BE2C (cell line): ENCODE results near the gene BABAM1.
A peak's percentile ranks its signal among the peaks of the same experiment; 100 is the strongest.

ENCODE experiments used
- DNase-seq: peaks from one replicate; pipeline ENCODE4 v3.0.0-alpha.2; 2020
- H3K27me3 ChIP-seq: fragments of 250-450 bp; sonication (Bioruptor Pico); 2 replicates; pipeline ENCODE4 v1.5.1; 2020; ENCODE audit warnings: mild to moderate bottlenecking
- H3K36me3 ChIP-seq: fragments of 250-450 bp; sonication (Bioruptor Pico); 2 replicates; pipeline ENCODE4 v1.5.1; 2020; ENCODE audit warnings: mild to moderate bottlenecking
- H3K4me1 ChIP-seq: fragments of 250-450 bp; sonication (Bioruptor Pico); 2 replicates; pipeline ENCODE4 v1.5.1; 2020
- H3K4me3 ChIP-seq: 2 replicates; pipeline ENCODE4 v1.5.1; 2011; ENCODE audit warnings: low read depth, low read length
- H3K9me3 ChIP-seq: fragments of 250-450 bp; sonication (Bioruptor Pico); 2 replicates; pipeline ENCODE4 v1.5.1; 2020
- CTCF ChIP-seq: IDR thresholded peaks from 2 replicates; pipeline ENCODE4 v1.5.1; 2012; ENCODE audit warnings: mild to moderate bottlenecking, low read depth, low read length

BABAM1 gene

DNA sequence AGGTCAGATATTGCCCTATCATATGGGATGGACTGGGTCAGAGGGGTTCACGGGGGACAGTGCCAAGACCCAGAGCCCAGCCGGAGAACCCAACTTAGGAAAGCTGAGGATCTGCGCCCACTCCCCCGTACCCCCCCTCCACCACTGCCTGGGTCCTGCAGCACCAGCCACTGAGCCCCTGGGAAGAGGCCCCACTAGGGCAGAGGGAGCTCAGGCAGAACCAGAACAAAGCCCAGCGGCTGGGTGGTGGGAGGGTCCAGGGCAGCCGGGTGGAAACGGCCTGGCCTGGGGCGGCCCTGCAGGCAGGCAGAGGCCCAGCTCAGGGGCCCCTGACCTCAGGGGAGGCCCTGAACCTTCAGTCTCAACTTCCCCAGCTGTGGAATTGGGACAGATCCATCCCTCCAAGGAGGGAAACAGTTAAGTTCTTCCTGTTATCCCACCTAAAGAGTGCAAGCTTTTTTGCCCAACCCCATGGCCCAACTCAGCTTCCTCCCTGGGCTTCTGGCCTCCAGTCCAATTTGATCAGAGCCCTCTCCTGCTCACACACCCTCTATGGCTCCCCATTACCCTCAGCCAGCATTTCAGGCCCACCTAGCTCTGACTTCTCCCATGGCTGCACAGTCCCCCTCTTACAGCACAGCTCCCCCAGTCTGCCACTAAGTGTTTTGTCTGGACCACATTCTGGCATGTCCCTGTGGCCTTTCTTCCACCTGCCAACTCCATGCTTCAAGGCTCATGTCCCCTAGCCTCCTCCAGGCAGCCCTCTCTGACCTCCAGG, 24.6 kb upstream of the BABAM1 start:
- TF ChIP-seq CTCF, result peak; percentile 7; the same call in 1 of the 2 replicates
- peak overlapping the region; percentile 90; the same call in 1 of the 2 replicates for H3K4me3 ChIP-seq
- peaks cover 11% of the 10 kb centered on the region for H3K4me1 ChIP-seq

GRCh38 chr19:17243211-17243829, 23.9 kb upstream of the BABAM1 start:
- DNase-seq, result no peak
- no peak for TF ChIP-seq CTCF
- H3K4me3 ChIP-seq, result peak overlapping the region; percentile 90
- H3K9me3 ChIP-seq, result no peaks in the 10 kb centered on the region
- no peaks in the 10 kb centered on the region for H3K27me3 ChIP-seq
- H3K36me3 ChIP-seq, result peaks cover 19% of the 10 kb centered on the region
- peaks cover 11% of the 10 kb centered on the region for H3K4me1 ChIP-seq

More for the DNA sequence above, 24.6 kb upstream of the BABAM1 start:
- no peaks in the 10 kb centered on the region for H3K9me3 ChIP-seq
- H3K36me3 ChIP-seq, result peaks cover 26% of the 10 kb centered on the region
- DNase-seq, result no peak
- no peaks in the 10 kb centered on the region for H3K27me3 ChIP-seq

DNA sequence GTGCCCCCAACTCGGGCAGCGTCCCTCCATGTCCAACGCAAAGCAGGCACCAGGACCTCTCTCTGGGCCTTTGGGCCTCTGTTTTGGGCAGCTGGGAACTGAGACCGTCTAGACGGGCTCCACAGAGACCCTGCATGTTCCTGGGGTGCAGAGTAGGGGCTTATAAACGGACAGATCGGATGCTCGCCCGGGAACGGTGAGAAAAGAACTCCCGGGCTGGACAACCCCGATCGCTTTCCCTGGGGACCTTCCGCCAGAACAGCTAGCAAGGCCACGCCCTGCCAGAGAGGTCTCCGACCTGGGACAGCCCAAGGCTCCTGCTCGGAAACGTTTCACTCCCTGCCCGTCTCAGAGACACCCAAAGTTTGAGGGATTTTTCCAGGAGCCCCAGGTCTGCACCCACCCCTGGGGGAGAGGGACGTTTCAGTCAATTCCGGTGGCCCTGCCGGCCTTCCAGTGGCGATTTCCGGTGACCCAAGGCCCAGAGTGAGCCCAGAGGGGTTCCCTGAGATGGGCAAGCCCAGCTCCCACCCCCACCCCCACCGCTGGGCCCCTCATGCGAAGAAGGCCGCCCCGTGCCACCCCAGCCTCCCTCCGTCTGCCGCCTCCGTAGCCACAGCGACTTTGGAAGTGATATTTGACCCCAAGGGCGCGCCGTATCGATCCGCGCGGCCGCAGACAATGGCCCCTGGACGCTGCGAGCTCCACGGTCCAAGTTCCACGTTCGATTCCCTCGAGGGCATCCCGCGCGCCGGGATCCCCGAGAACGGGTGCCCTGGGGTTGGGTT, 23.2 kb upstream of the BABAM1 start:
- H3K9me3 ChIP-seq, result no peaks in the 10 kb centered on the region
- DNase-seq, result peak; percentile 76
- H3K27me3 ChIP-seq, result no peaks in the 10 kb centered on the region
- H3K4me1 ChIP-seq, result peaks cover 11% of the 10 kb centered on the region
- no peak for TF ChIP-seq CTCF
- peaks cover 13% of the 10 kb centered on the region for H3K36me3 ChIP-seq
- H3K4me3 ChIP-seq, result peak overlapping the region; percentile 90

- TF ChIP-seq CTCF, result no peak
- Histone ChIP-seq H3K4me1 (peaks cover 11% of the 10 kb centered on the region), H3K36me3 (peaks cover 13% of the 10 kb centered on the region), H3K4me3 (peak overlapping the region; percentile 90), H3K9me3 (no peaks in the 10 kb centered on the region), H3K27me3 (no peaks in the 10 kb centered on the region)
- no peak for DNase-seq
Measured at GRCh38 chr19:17244618-17245534, 22.4 kb upstream of the BABAM1 start.

- no peak for DNase-seq
- Histone ChIP-seq H3K27me3 (no peaks in the 10 kb centered on the region), H3K4me1 (peaks cover 11% of the 10 kb centered on the region), H3K36me3 (peaks cover 6% of the 10 kb centered on the region), H3K4me3 (peak within 1 kb of the TSS; percentile 90), H3K9me3 (no peaks in the 10 kb centered on the region)
- no peak for TF ChIP-seq CTCF
Measured at GRCh38 chr19:17245535-17245984, 21.7 kb upstream of the BABAM1 start, which contains the start of gene NR2F6. NR2F6 (minus strand) TSS chr19:17245919; CDS start chr19:17245220, 699 bp downstream.
